Brain microvascular endothelial cell (primary cell): Measurements from ENCODE around the gene SRRM5.

ENCODE experiments used
- DNase-seq: peaks from one replicate; pipeline ENCODE4 v3.0.0-alpha.2; 2020
- H3K27ac ChIP-seq: fragments of 250-450 bp; sonication (Bioruptor Pico); 2 replicates; pipeline ENCODE4 v1.5.1; 2020; ENCODE audit warnings: mild to moderate bottlenecking, moderate library complexity
- H3K27me3 ChIP-seq: fragments of 250-450 bp; sonication (Bioruptor Pico); replicated peaks from 2 replicates; pipeline ENCODE4 v1.5.1; 2020; ENCODE audit warnings: mild to moderate bottlenecking
- H3K36me3 ChIP-seq: fragments of 250-450 bp; sonication (Bioruptor Pico); replicated peaks from 2 replicates; pipeline ENCODE4 v1.5.1; 2020; ENCODE audit warnings: mild to moderate bottlenecking
- H3K4me3 ChIP-seq: 2 replicates; pipeline ENCODE4 v1.5.1; 2011; ENCODE audit warnings: low read depth, mild to moderate bottlenecking, control low read depth, low read length, moderate library complexity
- in situ Hi-C: cut with HindIII; loops from 2 replicates; pipeline ENCODE4 v1.10.0; 2017; ENCODE audit warnings: low sequenced_read_pairs, low pct_ligation_motif_present
- TF ChIP-seq, protein P1 (sequence below): IDR thresholded peaks from 2 replicates; pipeline ENCODE4 v1.5.1; 2011; ENCODE audit warnings: low read depth, mild to moderate bottlenecking, moderate library complexity, low read length, control low read depth, inconsistent platforms; ENCODE audit errors: missing control alignments

Gene SRRM5

GRCh38 chr19:43589277-43589676 lies 22.6 kb upstream of the SRRM5 start:
- in situ Hi-C loops: no loop called here
- H3K36me3 ChIP-seq: peaks cover 31% of the 10 kb centered on the region
- no peak for DNase-seq

DNA sequence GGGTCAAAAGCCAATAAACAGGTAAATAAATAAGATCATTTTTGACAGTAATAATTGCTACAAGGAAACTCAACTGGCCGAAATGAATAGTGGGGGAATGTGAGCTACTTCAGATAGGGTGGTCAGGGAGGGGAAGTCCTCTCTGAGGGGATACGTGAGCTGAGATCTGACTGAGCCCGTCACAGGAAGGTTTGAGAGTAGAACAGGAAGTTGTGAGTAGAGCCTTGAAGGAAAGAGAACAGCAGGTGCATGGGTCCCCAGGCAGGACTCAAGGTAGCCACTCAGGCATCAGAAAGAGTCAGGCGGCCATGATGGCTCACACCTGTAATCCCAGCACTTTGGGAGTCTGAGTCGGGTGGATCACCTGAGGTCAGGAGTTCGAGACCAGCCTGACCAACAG lies 22.2 kb upstream of the SRRM5 start:
- DNase-seq: no peak
- H3K36me3 ChIP-seq: peaks cover 31% of the 10 kb centered on the region
- TF ChIP-seq, protein P1, sequence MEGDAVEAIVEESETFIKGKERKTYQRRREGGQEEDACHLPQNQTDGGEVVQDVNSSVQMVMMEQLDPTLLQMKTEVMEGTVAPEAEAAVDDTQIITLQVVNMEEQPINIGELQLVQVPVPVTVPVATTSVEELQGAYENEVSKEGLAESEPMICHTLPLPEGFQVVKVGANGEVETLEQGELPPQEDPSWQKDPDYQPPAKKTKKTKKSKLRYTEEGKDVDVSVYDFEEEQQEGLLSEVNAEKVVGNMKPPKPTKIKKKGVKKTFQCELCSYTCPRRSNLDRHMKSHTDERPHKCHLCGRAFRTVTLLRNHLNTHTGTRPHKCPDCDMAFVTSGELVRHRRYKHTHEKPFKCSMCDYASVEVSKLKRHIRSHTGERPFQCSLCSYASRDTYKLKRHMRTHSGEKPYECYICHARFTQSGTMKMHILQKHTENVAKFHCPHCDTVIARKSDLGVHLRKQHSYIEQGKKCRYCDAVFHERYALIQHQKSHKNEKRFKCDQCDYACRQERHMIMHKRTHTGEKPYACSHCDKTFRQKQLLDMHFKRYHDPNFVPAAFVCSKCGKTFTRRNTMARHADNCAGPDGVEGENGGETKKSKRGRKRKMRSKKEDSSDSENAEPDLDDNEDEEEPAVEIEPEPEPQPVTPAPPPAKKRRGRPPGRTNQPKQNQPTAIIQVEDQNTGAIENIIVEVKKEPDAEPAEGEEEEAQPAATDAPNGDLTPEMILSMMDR: no peak
- in situ Hi-C loops: no loop called here
- H3K27ac ChIP-seq: no peak overlapping the region
- no peak overlapping the region for H3K4me3 ChIP-seq
- no peaks in the 10 kb centered on the region for H3K27me3 ChIP-seq

More at GRCh38 chr19:43589277-43589676, 22.6 kb upstream of the SRRM5 start:
- no peak overlapping the region for H3K27ac ChIP-seq
- H3K4me3 ChIP-seq: no peak overlapping the region
- H3K27me3 ChIP-seq: no peaks in the 10 kb centered on the region
- TF ChIP-seq, protein P1: no peak

- H3K27ac ChIP-seq: no peak overlapping the region
- peaks cover 25% of the 10 kb centered on the region for H3K36me3 ChIP-seq
- H3K4me3 ChIP-seq: no peak overlapping the region
- TF ChIP-seq, protein P1: no peak
- no peak for DNase-seq
- no peaks in the 10 kb centered on the region for H3K27me3 ChIP-seq
- in situ Hi-C loops: no loop called here
Measured at GRCh38 chr19:43591904-43592772, 19.8 kb upstream of the SRRM5 start.

DNA sequence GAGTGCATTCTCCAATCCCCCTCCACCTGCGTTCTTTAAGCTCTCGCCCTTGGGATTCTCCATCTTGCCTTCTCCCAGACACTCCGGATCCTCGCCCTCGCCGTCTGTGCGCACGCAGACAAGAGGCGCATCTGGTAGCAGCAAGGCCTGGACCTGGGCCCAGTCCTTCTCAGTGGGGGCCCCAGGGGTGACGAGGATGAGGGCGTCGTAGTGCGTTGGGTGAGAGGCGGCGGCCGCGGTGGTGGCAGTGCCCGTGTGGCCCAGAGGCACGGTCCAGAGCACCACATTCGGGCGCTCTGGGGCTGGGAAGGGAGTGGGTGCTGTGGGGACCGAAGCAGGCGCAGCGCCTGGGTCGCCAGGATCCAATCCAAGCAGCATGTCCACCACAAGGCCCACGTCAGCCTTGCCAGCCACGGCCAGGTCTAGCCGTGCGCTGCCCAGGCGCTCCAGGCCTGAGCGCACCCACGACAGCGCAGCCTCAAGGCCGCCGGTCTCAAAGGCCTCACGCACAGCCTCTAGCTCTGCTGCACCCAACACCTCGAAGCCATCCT lies 19.0 kb upstream of the SRRM5 start:
- DNase-seq: no peak
- Histone ChIP-seq H3K4me3 (no peak overlapping the region), H3K27me3 (no peaks in the 10 kb centered on the region), H3K27ac (no peak overlapping the region), H3K36me3 (peaks cover 25% of the 10 kb centered on the region)
- TF ChIP-seq, protein P1: no peak
- in situ Hi-C loops: no loop called here

DNA sequence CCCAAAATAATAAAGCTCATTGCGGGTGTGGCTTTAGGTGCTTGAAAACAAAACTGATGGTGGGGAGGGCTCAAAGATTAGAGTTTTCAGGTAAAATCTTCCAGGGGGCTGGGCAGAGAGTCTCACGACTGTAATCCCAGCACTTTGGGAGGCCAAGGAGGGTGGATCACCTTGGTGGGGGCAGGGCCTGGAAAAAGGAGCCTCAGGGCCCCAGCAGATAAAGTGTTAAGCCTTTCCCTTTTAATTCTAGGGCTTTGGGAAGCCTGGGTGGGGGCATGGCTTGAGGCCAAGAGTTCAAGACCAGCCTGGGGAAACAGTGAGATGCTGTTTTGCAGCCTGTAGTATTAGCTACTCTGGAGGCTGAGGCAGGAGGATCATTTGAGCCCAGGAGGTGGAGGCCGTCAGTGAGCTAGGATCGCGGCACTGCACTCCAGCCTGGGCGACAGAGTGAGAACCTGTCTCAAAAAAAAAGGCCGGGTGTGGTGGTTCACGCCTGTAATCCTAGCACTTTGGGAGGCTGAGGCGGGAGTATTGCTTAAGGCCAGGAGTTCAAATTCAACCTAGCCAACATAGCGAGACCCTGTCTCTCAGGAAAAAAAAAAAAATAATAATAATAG lies 17.7 kb upstream of the SRRM5 start:
- DNase-seq: no peak
- H3K27me3 ChIP-seq: no peaks in the 10 kb centered on the region
- peak overlapping the region; percentile 78 for H3K4me3 ChIP-seq
- in situ Hi-C loops: no loop called here
- peaks cover 27% of the 10 kb centered on the region for H3K36me3 ChIP-seq
- TF ChIP-seq, protein P1: no peak
- H3K27ac ChIP-seq: no peak overlapping the region
